Femur (tissue), 1 donor: ENCODE data around the gene RGR.
A peak's percentile ranks its signal among the peaks of the same experiment; 100 is the strongest.

Source experiments
- DNase-seq: peaks from one replicate; pipeline ENCODE4 v3.0.0-alpha.2; 2017

The RGR gene

GRCh38 chr10:84224411-84225028 lies 20.3 kb upstream of the RGR start:
- no peak for DNase-seq

GRCh38 chr10:84225427-84226173 lies 19.3 kb upstream of the RGR start, which contains the start of gene LRIT2:
Gene LRIT2, minus strand, starts transcription at chr10:84225544. Its CDS starts 24 bp downstream, at chr10:84225520.
- no peak for DNase-seq

- no peak for DNase-seq
These were observed 18.2 kb upstream of the RGR start for GRCh38 chr10:84226616-84227015.

DNA sequence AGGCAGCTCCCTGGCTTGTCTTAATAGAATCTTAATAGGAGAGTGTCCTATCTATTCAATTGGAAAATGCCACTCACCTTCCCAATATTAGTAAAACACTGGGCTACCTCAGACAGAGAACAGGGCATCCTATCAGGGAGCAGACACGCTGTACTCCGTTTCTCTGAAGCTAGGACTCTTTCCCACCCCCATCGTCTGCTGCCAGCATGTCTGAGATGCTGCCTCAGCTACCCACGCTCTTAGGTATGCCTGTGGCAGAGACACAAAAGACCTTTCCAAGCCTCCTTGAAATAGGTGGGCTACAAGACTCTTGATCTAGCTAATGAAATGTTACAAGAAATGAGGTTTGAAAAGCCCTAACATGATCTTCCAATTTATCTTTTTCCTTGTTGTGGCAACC lies 17.0 kb upstream of the RGR start:
- no peak for DNase-seq

DNA sequence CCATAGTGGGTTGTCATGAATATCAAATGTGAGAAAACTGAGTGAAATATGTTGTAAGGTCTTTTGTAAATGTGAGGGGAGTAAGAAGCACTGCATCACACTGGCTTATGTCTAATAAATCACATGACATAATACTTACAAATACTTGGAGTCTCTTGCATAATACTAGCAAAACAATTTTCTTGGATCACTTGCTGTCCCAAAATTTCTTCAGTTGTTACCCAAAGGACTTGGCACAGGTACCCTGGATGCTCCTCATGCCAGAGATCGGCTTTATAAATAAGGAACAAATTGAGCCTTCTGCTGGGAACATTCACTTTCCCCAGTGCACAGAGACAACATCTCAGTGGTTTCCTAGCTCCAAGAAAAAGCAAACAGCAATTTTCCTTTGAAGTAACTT lies 14.5 kb upstream of the RGR start:
- no peak for DNase-seq

DNA sequence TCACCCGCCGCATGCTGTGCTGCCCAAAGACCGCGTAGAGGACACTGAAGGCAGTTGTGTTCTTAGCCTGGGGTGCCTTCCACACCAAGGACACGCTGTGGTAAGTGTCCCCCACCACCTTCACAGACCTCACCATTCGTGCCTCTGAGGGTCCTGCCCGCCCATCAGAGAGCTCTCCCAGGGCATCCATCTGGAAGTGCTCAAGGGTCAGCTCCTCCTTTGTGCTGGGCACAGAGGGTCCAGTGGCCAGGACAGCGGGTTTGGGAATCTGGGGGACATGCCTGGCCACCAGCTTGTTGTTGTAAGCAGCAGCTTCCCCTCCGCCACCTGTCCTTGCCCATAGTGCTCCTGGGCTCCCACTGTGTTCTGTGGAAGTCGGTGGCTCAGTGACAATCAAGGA lies 12.5 kb upstream of the RGR start:
- no peak for DNase-seq

DNA sequence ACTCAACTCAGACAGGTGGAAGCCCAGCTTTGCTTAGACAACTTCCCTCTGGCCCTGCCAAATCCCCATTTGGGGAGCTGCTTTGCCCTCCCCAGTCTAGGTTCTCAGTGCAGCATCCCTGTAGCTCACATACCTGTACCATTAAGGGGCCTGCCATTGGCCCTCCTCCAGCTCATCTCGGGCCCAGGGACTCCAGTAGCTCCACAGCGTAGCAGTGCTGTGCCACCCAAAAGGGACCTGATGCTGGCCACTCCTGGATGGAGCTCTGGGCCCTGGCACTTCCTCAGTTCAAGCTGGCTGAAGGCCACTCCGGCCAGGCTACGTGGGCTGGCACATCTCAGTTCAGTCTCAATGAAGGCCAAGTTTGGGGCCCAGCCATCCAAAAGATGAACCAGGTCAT lies 10.9 kb upstream of the RGR start:
- DNase-seq, result no peak

DNA sequence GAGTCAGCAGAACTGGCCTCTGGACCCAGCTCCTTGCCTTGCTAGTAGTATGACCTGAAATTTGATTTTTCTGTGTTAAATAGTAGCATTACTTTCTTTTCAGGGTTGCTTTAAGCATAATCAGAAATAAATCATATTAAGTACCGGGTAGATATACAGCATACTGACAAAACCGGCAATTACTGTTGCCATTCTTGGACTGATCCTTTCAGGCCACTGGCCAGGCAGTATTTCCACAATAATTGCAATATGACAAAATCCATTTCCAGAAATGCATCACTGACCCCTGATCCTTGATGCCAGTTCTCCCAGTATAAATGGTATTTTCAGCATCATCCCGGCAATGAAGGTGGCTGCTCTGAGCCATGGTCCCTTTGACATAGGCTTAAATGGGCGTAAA lies 10.4 kb upstream of the RGR start:
- no peak for DNase-seq

DNA sequence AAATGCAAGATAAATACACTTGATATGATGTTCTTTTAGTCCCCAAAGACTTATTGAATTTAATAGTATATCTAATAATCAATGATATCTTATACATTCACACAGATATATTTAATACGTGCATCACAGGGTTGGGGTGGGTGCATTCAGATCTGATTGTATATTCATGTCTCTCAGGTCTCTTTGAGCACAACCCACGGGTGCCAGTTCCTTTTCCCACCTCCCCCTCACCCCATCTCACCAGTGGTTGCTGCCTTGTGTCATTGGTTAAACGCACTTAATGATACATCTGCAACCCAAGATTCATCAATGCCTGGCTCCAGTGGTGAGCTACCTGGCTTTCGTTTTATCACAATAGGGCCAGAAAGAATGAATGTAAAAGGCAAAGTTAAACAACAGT lies 9.8 kb upstream of the RGR start:
- DNase-seq, result no peak

DNA sequence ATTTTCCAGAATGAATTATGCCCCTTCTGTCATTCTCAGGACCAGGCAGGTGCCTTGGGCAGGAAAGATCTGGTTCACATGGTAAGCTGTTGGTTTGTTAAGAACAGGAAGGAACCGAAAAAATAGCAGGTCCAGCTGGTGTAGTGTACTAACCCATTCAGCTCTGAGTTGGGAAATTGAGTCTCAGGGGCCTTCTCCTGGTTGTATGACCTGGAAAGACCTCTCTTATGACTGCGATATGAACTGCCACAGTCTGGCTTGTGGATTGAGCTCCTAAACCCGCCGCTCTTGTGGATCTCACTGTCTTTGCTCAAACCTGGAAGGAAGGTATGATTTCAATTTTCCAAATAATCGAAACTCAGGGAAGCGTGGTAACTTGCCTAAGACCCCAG lies 8.1 kb upstream of the RGR start:
- no peak for DNase-seq

GRCh38 chr10:84237199-84238051 lies 7.4 kb upstream of the RGR start:
- DNase-seq, result no peak

- DNase-seq, result no peak
These were observed 5.9 kb upstream of the RGR start for GRCh38 chr10:84238909-84239308.

DNA sequence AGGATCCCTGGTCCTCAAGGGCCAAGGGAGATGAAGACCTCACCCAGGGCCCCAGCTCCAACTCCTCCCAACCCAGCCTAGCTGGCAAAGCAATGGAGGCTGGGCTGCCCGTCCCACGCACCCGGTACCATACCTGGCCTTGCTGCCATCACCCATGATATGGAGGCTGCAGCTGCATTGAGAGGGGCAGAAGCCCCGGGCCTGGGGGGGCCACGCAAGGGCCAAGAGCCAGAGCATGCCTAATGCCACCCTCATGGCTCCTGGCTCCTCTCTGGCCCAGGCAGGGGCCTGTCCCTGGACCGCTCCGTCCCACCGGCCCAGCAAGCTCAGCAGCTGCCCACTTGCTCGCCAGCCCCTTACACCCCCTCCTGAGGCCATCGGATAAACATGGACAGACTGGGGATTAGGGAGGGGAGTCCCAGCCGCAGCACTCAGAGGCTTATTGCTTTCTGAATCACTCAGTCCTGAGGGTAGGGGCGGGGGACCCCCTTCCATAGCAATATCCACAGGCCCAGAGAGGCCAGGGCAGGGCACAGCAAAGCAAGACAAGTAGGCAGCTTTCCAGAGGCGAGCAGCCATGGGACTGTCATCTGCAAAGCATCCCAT lies 3.6 kb upstream of the RGR start, which contains the start of gene LRIT1:
TSS of gene LRIT1 (minus strand) at position 362 of the 606 bp plus-strand sequence. CDS start at position 255, 107 bp downstream.
- DNase-seq, result no peak

- no peak for DNase-seq
These were observed 1.1 kb upstream of the RGR start for GRCh38 chr10:84243759-84244158.

DNA sequence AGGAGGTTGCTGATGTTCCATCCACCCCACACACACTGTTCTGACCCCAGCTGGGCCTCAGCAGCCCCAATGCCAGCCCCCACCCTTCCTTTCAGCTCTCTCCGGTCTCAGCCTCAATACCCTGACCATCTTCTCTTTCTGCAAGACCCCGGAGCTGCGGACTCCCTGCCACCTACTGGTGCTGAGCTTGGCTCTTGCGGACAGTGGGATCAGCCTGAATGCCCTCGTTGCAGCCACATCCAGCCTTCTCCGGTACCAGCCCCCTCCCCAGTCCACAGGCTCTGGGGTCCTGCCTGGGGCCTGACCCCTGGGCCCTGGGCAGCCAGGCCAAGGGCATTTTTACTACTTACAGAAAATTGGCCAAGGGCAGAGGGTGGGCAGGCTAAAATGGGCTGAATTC lies 2.6 kb downstream of the RGR start:
- DNase-seq, result no peak

- DNase-seq, result no peak
These were observed 3.9 kb downstream of the RGR start for GRCh38 chr10:84248794-84249193.

- no peak for DNase-seq
These were observed 10.0 kb downstream of the RGR start for GRCh38 chr10:84254552-84255478.

GRCh38 chr10:84256510-84257342 lies 11.9 kb downstream of the RGR start:
- DNase-seq, result peak; percentile 53

GRCh38 chr10:84257343-84258020 lies 12.6 kb downstream of the RGR start:
- DNase-seq, result no peak

DNA sequence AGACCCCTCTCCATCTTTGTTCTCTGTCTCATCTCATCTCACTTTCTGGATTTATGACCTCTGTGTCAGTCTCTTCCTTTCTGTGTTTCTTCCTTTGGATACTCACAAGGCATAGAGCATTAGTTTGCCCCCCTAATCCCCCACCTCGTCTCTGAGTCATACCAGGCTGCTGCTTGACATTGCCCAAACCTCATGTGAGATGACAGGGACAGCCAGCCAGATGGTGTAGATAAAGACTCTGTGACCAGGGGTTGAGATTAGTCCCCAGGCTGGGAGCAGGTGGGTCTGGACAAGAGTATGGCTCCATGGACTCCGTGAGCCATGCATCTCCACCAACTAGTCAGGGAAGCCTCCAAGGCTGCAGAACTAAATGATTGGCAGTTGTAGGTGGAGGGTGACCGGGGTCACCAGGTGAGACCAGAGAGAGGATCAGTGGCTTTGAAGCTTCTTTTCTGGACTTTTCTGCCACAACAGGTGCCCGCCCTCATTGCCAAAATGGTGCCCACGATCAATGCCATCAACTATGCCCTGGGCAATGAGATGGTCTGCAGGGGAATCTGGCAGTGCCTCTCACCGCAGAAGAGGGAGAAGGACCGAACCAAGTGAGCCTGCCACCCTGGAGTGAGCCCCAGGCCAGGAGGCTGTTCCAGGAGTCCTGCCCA lies 13.3 kb downstream of the RGR start:
- no peak for DNase-seq
